Panc1 (cell line): ENCODE results near the gene AP4M1.

Experiments used
- CTCF ChIP-seq: fragments of 450-650 bp; IDR thresholded peaks from 2 replicates; pipeline ENCODE4 v1.5.1; 2017; ENCODE audit warnings: mild to moderate bottlenecking
- SIN3A ChIP-seq: IDR thresholded peaks from 2 replicates; pipeline ENCODE4 v1.6.1; 2012; ENCODE audit warnings: low read depth, mild to moderate bottlenecking, low read length, moderate library complexity, borderline replicate concordance; ENCODE audit not compliant: insufficient read depth

GRCh38 chr7:100118388-100119071 is 17.1 kb downstream of the AP4M1 start:
- TF ChIP-seq CTCF (no peak), SIN3A (no peak)
